GM12878 (cell line): ENCODE measurements around the gene LETM1. TPM values are rescaled to one million over a fixed set of nuclear protein-coding genes. Genes with fewer than 3 reads are reported as not detected.

Experiments used
- ATAC-seq: fragments of 200-7000 bp; cut with Tn5 transposase; 3 replicates; pipeline ENCODE4 v1.9.1; 2020; ENCODE audit warnings: mild to moderate bottlenecking, moderate library complexity
- BruUV-seq: library from RNA; stranded (reverse); fragments of 400-500 nt; replicated peaks from 2 replicates; lab custom pipeline; 2021; lab: Mats Ljungman, UMichigan
- CTCF ChIA-PET: fragments of 300-600 bp; sonication (Branson Sonifier 250); formaldehyde crosslinking; extraction: SDS; loops from one replicate; lab custom pipeline; 2021; ENCODE audit warnings: inconsistent platforms; lab: Yijun Ruan, JAX
- POLR2A ChIA-PET: fragments of 350-600 bp; formaldehyde crosslinking; extraction: SDS; loops from one replicate; lab custom pipeline; 2021; ENCODE audit warnings: inconsistent platforms; lab: Charles Lee
- RAD21 ChIA-PET: fragments of 300-600 bp; sonication (Branson Sonifier 250); formaldehyde crosslinking; loops from one replicate; lab custom pipeline; 2023; ENCODE audit warnings: antibody characterized with exemption; ENCODE audit not compliant: unreplicated experiment; lab: Charles Lee
- SMC1A ChIA-PET: fragments of 300-600 bp; sonication (Branson Sonifier 250); formaldehyde crosslinking; loops from one replicate; lab custom pipeline; 2023; ENCODE audit not compliant: unreplicated experiment, uncharacterized antibody; lab: Charles Lee
- DNase-seq: peaks from one replicate; pipeline ENCODE4 v3.0.0-alpha.2; 2011; ENCODE audit warnings: low read depth, low spot score
- FAIRE-seq: peaks from 3 replicates; lab custom pipeline; 2011; peaks lifted over from hg19 to GRCh38; lab: Jason Lieb, UNC
- H2AFZ ChIP-seq: 2 replicates; pipeline ENCODE4 v1.6.0; 2011; ENCODE audit warnings: low read depth, low read length, control low read depth; ENCODE audit not compliant: control insufficient read depth
- H3K27ac ChIP-seq: 2 replicates; pipeline ENCODE4 v1.5.1; 2011; ENCODE audit warnings: control low read depth; ENCODE audit not compliant: control insufficient read depth, insufficient read depth
- H3K27me3 ChIP-seq, 2 experiments: replicated peaks in 1 of 2; 2 replicates each; pipeline versions ENCODE4 v1.6.0 to v1.6.1; 2011; ENCODE audit warnings: low read length in 1 of 2; ENCODE audit not compliant: control insufficient read depth in 2 of 2, insufficient read depth in 2 of 2
- H3K36me3 ChIP-seq, 2 experiments: 2 replicates each; pipeline ENCODE4 v1.5.1; 2011; ENCODE audit warnings: low read length in 1 of 2; ENCODE audit not compliant: control insufficient read depth in 2 of 2, insufficient read depth in 2 of 2
- H3K4me1 ChIP-seq: 2 replicates; pipeline ENCODE4 v1.6.1; 2011; ENCODE audit warnings: mild to moderate bottlenecking, low read length, moderate library complexity, mixed read lengths; ENCODE audit not compliant: control insufficient read depth, insufficient read depth
- H3K4me2 ChIP-seq: 2 replicates; pipeline ENCODE4 v1.6.0; 2011; ENCODE audit warnings: control low read depth; ENCODE audit not compliant: control insufficient read depth, insufficient read depth
- H3K4me3 ChIP-seq: fragments of 200-600 bp; sonication (generic); 2 replicates; pipeline ENCODE4 v1.5.1; 2016
- H3K79me2 ChIP-seq: 2 replicates; pipeline ENCODE4 v1.6.0; 2011; ENCODE audit warnings: low read length; ENCODE audit not compliant: control insufficient read depth, insufficient read depth
- H3K9ac ChIP-seq: 2 replicates; pipeline ENCODE4 v1.8.0; 2011; ENCODE audit warnings: low read length, control low read depth, mixed read lengths; ENCODE audit not compliant: control insufficient read depth, insufficient read depth
- H3K9me3 ChIP-seq: replicated peaks from 3 replicates; pipeline ENCODE4 v1.5.1; 2011; ENCODE audit warnings: mild to moderate bottlenecking, low read length; ENCODE audit not compliant: control insufficient read depth, insufficient read depth
- H4K20me1 ChIP-seq: 2 replicates; pipeline ENCODE4 v1.6.0; 2011; ENCODE audit not compliant: control insufficient read depth, insufficient read depth
- BRCA1 ChIP-seq: IDR thresholded peaks from 2 replicates; pipeline ENCODE4 v1.6.1; 2011; ENCODE audit warnings: low read depth, low read length, improper control_type of control experiment
- CEBPZ ChIP-seq: fragments of 150-350 bp; IDR thresholded peaks from 2 replicates; pipeline ENCODE4 v1.6.1; 2016; ENCODE audit warnings: low read depth, low read length
- CREB1 ChIP-seq: IDR thresholded peaks from 2 replicates; pipeline ENCODE4 v1.6.1; 2012; ENCODE audit warnings: low read depth, mild to moderate bottlenecking, inconsistent platforms
- EZH2 ChIP-seq: IDR thresholded peaks from 2 replicates; pipeline ENCODE4 v1.6.1; 2012; ENCODE audit warnings: low read depth, mild to moderate bottlenecking, control low read depth, inconsistent platforms, low read length, borderline replicate concordance; ENCODE audit not compliant: control insufficient read depth
- JUND ChIP-seq: IDR thresholded peaks from 2 replicates; pipeline ENCODE4 v1.6.1; 2012; ENCODE audit warnings: low read depth, mild to moderate bottlenecking, low read length, improper control_type of control experiment, moderate library complexity
- MEF2B ChIP-seq: fragments of 450-650 bp; IDR thresholded peaks from 2 replicates; pipeline ENCODE4 v1.6.1; 2018; ENCODE audit warnings: mild to moderate bottlenecking, moderate library complexity; ENCODE audit not compliant: partially characterized antibody, poor library complexity, severe bottlenecking
- SREBF2 ChIP-seq: IDR thresholded peaks from 2 replicates; pipeline ENCODE4 v1.6.1; 2012; ENCODE audit warnings: mild to moderate bottlenecking, low read length
- TCF7 ChIP-seq: IDR thresholded peaks from 2 replicates; pipeline ENCODE4 v1.6.1; 2014; ENCODE audit warnings: antibody characterized with exemption, borderline replicate concordance
- ZNF24 ChIP-seq: fragments of 450-650 bp; IDR thresholded peaks from 2 replicates; pipeline ENCODE4 v1.6.1; 2017; ENCODE audit warnings: antibody characterized with exemption, mild to moderate bottlenecking
- WGBS: methylation state at CpG from one replicate; pipeline ENCODE4 v1.1.6; 2016; ENCODE audit warnings: low lambda C conversion rate; ENCODE audit not compliant: insufficient replicate concordance, insufficient coverage; ENCODE audit errors: missing lambda C conversion rate; 5-methylcytosine and 5-hydroxymethylcytosine counted together
- in situ Hi-C: fragments of 300-500 bp; cut with MboI; formaldehyde crosslinking; loops from 9 replicates; pipeline ENCODE4 v1.14.3; 2018; ENCODE audit warnings: mixed read lengths
- intact Hi-C: fragments of 100-400 bp; cut with micrococcal nuclease; formaldehyde crosslinking; loops from one replicate; pipeline ENCODE4 v1.14.2; 2022; ENCODE audit not compliant: unreplicated experiment
- polyA plus RNA-seq, 11 experiments: library from polyadenylated mRNA; depleted of rRNA in 4 of 11; unstranded in 6 of 11; stranded (reverse) in 5 of 11; fragments of >200 nt; fragmentation: Nextera tagmentation in 4 of 11; fragmentation: Illumina TruSeq in 1 of 11; extraction: Ambion mirVana in 4 of 11; extraction: Trizol in 1 of 11; gene quantifications; 1 replicate in 1 of 11; 2 replicates in 10 of 11; pipeline versions ENCODE4 v1.2.1 to v1.2.3, GENCODE V29; 2011 to 2016; ENCODE audit warnings: inconsistent platforms in 2 of 11, missing spikeins in 2 of 11, low read depth in 1 of 11
- total RNA-seq, 4 experiments: library from RNA; depleted of rRNA in 3 of 4; stranded (reverse); fragments of >200 nt in 3 of 4; fragmentation: Illumina TruSeq in 1 of 4; extraction: Trizol in 1 of 4; gene quantifications; 2 replicates each; pipeline versions ENCODE4 v1.2.1 to v1.2.3, GENCODE V29; 2013 to 2021

LETM1 gene
- total and polyA plus RNA-seq, 10 of the 15 experiments (the other 5 are each of a cell fraction or from before 2014, with no cell fraction given) = 2.6 to 65.2 (median 30.2) TPM

- H3K4me3 ChIP-seq = no peak overlapping the region
- H3K27ac ChIP-seq = no peak overlapping the region
- ChIA-PET SMC1A (no interaction called here), POLR2A (interaction anchor here (0.9 kb wide), 1 partner anchor 344 kb away, joined by 3 read pairs; no protein-coding TSS in a partner anchor), CTCF (no interaction called here), RAD21 (no interaction called here)
- no TSS peak for BruUV-seq
- intact Hi-C loops = no loop called here
- DNase-seq = no peak
- 49% methylated on average over 14 of the region's 14 CpGs for WGBS
- no peaks in the 10 kb centered on the region for H3K4me1 ChIP-seq
- H3K9me3 ChIP-seq = no peaks in the 10 kb centered on the region
- no peaks in the 10 kb centered on the region for H3K36me3 ChIP-seq
- no peak overlapping the region for H2AFZ ChIP-seq
- no peak overlapping the region for H3K4me2 ChIP-seq
- in situ Hi-C loops = no loop called here
- no peak for ATAC-seq
- TF ChIP-seq TCF7 (no peak), MEF2B (no peak), CREB1 (no peak), SREBF2 (no peak), ZNF24 (no peak), CEBPZ (no peak), JUND (no peak), BRCA1 (no peak), EZH2 (no peak)
- H4K20me1 ChIP-seq = no peaks in the 10 kb centered on the region
- no peak overlapping the region for H3K9ac ChIP-seq
- H3K79me2 ChIP-seq = no peaks in the 10 kb centered on the region
- H3K27me3 ChIP-seq = no peaks in the 10 kb centered on the region; a peak in 1 of 4 replicates
- FAIRE-seq = no peak
Observed at GRCh38 chr4:1780435-1780834, 75.5 kb downstream of the LETM1 start.
